SU-DHL-6 (cell line): ENCODE results near the gene MLH3.

ENCODE experiments used
- EZH2phosphoT487 ChIP-seq: fragments of 200-600 bp; sonication (generic), shearing (Covaris generic); conservative IDR thresholded peaks from 2 replicates; pipeline ENCODE4 v1.6.1; 2018; ENCODE audit warnings: mild to moderate bottlenecking, antibody characterized with exemption, low read length, moderate library complexity, mixed read lengths
- TF ChIP-seq, protein P1 (sequence below): fragments of 200-600 bp; sonication (generic); IDR thresholded peaks from one replicate; pipeline ENCODE4 v1.5.1; 2017; ENCODE audit warnings: antibody characterized with exemption, mild to moderate bottlenecking, low read length, moderate library complexity; ENCODE audit not compliant: insufficient read depth, poor library complexity, severe bottlenecking

DNA sequence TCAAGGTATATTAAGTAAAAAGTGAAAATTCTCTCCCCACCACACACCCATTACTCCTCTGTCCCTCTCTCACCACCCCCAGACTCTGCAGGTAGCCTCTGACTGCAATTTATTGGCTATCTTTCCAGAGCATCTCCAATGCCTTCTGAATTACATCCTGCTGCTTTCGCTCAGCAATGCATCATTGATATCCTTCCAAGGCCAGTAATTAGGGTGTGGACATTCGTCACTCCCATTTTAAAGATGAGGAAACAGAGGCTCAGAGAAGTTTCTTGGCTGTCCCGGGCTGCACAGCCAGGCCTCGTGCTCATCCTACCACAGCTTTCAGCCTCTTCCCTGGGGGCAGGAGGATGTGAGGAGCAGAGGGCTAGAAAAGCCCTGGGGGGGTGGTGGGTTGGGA, 72.2 kb downstream of the MLH3 start:
- TF ChIP-seq, protein P1, sequence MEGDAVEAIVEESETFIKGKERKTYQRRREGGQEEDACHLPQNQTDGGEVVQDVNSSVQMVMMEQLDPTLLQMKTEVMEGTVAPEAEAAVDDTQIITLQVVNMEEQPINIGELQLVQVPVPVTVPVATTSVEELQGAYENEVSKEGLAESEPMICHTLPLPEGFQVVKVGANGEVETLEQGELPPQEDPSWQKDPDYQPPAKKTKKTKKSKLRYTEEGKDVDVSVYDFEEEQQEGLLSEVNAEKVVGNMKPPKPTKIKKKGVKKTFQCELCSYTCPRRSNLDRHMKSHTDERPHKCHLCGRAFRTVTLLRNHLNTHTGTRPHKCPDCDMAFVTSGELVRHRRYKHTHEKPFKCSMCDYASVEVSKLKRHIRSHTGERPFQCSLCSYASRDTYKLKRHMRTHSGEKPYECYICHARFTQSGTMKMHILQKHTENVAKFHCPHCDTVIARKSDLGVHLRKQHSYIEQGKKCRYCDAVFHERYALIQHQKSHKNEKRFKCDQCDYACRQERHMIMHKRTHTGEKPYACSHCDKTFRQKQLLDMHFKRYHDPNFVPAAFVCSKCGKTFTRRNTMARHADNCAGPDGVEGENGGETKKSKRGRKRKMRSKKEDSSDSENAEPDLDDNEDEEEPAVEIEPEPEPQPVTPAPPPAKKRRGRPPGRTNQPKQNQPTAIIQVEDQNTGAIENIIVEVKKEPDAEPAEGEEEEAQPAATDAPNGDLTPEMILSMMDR = no peak
- no peak for TF ChIP-seq EZH2phosphoT487
